GM18505 (cell line): ENCODE measurements around the gene CADM1.

ENCODE experiments used
- ATAC-seq: cut with Tn5 transposase; IDR thresholded peaks from one replicate; pipeline ENCODE4 v1.9.1; 2021; ENCODE audit not compliant: unreplicated experiment
- POLR2A ChIP-seq: IDR thresholded peaks from 4 replicates; pipeline ENCODE4 v1.6.1; 2011; ENCODE audit warnings: borderline replicate concordance; ENCODE audit not compliant: insufficient read depth, insufficient read length; ENCODE audit errors: extremely low read depth

The CADM1 gene

DNA sequence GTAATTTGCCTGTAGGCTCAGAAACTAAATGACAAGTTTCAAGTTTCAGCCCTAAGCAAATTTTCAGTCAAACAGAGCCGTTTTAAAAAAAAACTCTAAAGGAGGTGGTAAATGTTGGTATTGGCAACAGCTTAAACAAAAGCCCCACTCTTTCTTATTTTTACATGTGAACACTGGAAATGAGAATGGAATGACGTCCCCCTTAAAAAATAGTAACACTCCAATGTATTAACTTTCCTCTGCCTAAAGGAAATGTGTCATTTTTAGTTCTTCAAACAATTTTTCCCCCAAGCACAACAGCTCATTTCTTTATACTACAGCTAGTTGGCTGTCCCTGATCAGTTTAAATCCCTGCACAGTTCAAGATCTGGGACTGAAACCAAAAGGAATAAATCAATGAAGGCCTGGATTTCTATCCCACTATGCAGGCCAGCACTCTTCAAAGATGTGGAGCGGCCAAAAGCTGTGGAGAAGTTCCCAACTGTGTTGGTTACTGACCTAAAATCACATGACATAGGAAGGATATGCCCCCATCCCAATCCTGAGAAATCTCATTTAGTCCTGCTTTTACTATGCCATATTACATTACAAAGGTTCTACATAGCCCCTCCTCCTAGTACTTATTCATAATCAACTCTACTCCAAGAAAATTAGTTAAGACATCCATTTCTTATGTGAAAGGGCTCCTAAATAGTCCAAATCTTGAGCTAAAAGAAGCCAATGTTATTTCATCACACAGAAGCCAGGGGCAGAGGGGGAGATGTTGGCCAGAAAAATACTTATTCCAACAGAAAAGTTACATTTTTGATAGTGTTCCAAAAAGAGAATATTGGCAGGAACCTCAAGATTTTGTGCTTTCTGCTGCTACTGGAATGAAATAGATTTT is 95.9 kb downstream of the CADM1 start:
- no peak for ATAC-seq
- TF ChIP-seq POLR2A = no peak

DNA sequence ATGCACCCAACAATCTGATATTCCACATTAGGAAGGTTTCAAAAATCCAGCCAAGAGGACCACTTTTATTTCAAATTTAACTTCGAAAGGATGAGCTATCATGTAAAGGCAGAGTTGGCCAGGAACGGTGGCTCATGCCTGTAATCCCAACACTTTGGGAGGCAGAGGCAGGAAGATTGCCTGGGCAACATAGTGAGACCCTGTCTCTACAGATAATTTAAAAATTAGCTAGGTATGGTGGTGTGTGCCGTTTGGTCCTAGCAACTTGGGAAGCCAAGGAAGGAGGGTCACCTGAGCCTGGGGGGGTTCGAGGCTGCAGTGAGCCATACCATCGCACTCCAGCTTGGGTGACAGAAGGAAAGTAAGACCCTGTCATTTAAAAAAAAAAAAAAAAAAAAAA is 96.7 kb downstream of the CADM1 start:
- ATAC-seq = no peak
- TF ChIP-seq POLR2A = no peak

DNA sequence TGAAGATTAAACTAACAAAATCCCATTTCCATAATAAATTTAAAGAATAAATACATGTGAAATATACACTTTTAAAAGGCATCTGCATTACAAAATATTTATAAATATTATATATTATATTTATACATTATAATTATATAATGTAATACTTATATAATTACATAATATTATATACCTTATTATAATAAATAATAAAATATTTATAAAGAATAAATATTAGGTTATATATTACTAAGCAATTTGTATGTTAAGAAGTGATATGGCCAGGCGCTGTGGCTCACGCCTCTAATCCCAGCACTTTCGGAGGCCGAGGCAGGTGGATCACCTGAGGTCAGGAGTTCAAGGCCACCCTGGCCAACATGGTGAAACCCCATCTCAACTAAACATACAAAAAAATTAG is 97.8 kb downstream of the CADM1 start:
- TF ChIP-seq POLR2A = no peak
- no peak for ATAC-seq

DNA sequence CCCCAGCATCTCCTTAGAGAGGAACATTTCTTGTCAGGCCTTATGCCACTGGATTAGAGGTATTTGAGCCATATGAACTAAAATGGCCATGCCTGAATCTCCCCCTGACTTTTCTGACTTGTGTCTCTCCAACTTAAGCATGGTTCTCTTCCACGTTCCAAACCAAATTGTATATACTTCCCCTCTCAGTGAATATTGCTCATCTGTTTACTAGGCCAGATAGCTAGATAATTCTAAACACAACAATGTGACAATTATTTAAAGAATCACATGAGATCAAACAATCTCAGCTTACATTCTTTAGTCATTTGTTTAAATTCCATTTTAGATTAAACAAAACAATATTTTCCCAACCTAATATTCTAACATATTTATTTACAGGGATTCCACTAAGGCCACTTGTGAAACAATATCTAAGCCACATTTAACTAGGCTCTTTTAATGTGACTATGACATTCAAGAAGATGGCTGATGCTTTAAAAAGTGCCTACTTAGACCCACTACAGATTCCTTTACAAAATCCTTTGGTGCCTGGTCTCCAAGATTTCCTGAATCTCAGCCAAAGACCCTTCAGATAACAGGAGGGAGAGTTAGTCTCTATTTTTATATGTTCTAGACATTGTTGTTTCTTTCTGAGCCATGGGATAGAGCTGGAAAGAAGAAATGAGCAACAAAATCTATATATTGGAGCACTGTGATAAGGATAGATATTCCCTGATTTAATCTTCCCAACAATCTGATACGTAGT is 105.7 kb downstream of the CADM1 start:
- TF ChIP-seq POLR2A = no peak
- no peak for ATAC-seq

DNA sequence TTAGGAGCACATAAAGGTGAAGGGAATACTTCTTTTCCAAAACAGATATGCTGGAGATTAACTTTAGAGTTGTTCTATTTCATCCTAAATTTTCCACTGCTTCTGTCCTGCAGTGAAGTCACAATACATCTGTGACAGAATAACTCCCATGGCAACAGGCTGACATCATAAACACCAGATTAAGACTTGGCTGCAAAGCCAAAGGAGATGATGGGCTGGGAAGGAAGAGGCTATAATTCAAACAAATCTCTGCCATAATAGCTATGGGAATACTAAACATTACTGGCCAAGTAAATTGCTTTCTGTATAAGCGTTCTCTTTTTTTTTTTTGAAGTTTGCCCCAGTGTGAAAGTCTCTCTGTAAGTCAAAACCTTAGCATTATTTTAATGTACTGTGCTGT is 107.7 kb downstream of the CADM1 start:
- no peak for TF ChIP-seq POLR2A
- ATAC-seq = no peak

DNA sequence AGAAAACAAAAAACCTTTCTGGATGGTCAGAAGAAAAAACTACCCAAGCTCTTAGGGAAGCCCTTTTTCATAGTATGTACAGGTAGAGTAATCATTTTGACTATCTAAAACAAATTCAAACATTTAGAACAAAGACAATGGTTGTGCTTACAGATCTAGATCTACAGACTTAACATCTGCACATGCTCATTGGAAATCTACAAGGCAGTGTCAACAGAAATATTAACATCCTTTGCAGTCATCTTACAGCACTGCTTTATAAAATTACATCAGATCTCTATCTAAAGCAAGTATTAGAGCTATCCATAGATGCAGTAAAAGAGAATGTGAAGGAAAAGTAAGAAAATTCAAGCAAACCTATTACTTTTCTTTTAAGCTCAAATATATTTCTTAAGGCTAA is 110.3 kb downstream of the CADM1 start:
- no peak for ATAC-seq
- TF ChIP-seq POLR2A = no peak

DNA sequence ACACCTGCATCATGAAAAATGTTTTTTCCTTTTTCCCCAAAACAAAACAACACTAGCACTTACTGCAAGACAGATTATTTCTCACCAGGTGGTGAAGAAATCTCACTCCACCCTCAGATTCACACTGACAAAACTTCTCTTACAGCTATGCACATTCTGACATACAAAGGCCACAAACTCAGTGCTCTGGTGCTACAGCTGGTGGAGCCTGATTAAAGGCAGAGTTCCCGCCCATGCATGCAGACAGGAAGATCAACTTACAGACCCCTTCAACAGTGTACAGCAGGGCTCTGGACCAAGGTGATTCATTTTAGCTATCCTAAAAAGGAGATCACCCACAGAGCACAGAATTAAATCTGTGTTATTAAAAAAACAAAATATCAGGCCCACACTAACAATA is 112.6 kb downstream of the CADM1 start:
- ATAC-seq = no peak
- TF ChIP-seq POLR2A = no peak

DNA sequence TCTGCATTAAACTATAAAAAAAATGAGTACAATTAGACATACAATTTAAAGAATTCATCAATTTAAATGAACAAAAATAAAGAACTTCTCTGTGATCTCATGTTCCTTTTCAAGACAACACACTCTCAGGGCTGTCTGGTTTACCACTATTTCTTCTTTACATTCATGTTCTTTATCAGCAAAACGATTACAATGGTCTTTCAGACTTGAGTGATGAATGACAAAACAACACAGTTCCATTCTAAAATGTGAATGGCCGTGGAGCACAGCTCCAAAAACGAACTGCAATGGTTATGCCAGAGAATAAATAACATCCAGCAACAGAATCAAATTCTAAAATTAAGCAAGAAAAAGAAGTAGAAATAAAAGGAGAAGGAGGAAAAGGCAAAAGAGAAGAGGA is 113.1 kb downstream of the CADM1 start:
- no peak for ATAC-seq
- TF ChIP-seq POLR2A = no peak

DNA sequence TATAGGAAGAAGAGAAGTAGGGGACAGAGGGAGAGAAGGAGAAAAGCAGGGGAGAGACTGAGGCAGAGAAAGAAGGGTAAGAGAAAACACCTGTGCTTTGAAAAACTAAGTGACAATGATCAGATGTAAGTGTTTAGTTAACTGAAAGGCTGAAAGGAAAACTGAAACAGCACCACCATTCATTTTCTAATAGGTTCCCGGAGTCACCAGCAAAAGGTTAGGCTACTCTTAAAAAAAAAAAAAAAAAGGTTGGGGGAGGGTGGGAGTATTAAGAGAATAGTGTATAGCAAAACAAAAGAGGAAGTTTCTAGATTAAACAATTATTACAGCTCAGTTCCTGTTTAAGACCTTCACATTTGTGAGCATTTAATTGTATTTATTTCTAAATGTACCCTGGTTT is 113.8 kb downstream of the CADM1 start:
- ATAC-seq = no peak
- no peak for TF ChIP-seq POLR2A

DNA sequence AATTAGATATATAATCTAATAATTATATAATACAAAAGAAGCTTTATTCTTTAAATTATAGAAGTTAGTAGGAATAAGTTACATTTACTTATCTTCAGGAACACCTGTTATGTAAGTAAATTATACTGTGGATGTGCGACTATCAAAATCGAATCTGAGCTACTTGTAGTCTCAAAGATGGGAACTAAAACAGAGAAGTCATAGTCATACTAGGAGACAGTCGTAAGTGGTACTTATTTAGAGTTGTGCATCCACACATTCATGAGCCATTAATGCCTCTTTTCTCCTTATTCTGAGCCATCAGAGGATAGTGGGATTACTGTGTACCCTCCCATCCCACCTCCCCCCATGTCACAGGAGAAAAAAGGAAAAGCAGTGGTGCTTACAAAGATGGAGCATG is 114.4 kb downstream of the CADM1 start:
- TF ChIP-seq POLR2A = no peak

DNA sequence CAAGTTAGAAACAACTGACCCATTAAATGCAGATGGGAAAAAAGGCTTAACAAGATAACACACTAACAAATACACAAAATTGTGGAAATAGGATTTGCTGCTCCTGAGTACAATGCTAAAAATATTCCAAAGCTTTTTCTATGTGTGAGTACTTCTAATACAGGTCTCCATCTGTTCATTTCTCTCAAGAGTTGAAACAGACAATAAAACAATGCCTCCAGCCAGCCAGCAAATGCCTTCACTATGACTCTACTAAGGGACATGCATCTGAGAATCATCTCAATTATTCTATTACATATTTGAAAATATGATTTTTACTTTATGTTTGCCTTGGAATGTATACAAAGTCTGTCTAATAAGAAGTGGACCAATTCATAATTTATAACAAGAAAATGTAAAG is 119.0 kb downstream of the CADM1 start:
- no peak for ATAC-seq

More for the DNA sequence above, 114.4 kb downstream of the CADM1 start:
- ATAC-seq = no peak

DNA sequence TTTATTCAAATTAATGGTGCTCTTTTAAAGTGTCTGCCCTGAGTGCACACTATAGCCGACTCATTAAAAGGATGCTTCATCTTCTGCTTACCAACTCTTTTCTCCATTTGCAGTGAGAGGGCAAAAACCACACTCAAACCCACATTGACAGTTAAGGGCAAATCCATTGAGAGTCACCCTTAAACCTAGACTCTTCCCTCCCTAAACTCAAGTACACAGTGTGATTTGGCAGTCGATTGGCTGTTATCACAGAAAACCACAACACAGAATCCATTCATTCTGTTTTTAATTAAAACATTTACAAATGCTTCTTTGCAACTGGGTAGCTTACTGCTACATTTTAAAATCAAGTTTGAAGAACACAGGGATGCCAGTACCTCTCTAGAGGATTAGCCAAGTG is 120.0 kb downstream of the CADM1 start:
- no peak for TF ChIP-seq POLR2A
- ATAC-seq = no peak

More for the DNA sequence above, 119.0 kb downstream of the CADM1 start:
- TF ChIP-seq POLR2A = no peak

DNA sequence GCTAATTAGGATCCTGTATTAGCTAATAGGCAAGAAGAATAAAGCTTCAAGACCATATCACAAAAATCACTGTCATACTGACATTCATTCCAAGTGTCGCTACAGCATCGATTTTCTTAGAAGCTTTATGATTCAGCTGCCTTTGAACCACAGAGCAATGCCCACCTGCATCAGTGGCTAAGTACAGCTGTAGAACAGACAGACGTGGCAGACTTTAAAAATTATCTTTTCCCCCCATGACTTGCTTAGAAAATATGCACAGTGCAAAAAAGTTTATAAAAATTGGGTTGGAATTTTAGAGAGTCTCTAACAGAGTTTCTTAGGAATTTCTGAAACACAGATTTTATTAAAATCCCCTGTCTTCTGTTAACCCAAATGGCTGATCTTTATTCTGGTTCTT is 120.8 kb downstream of the CADM1 start:
- TF ChIP-seq POLR2A = no peak
- no peak for ATAC-seq

DNA sequence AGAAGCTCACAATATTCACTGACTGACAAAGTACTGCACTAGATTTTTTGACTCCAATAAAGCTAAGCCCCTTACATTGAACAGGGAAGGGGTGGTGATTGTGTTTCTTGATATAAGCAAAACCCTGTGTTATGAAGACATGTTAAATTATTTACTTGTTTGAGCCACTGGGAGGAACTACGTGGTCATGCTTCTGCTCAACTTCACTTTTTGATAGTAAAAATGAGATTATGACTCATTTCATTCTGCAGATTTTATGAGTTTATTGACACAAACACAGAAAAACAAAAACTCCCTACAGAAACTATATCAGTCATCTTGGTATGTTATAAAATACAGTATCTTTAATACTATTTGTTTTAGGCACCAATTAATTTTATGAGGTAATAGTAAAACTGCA is 124.7 kb downstream of the CADM1 start:
- ATAC-seq = no peak
- TF ChIP-seq POLR2A = no peak
